Endothelial cell of umbilical vein (primary cell): ENCODE data around the gene INSC. TPM values are rescaled to one million over a fixed set of nuclear protein-coding genes. Genes with fewer than 3 reads are reported as not detected.

Source experiments
- BruUV-seq: library from RNA; stranded (reverse); fragments of 400-500 nt; replicated peaks from 2 replicates; lab custom pipeline; 2021; lab: Mats Ljungman, UMichigan
- CTCF ChIA-PET: fragments of 300-600, 350-600 bp; sonication (Branson Sonifier 250); formaldehyde crosslinking; loops from one replicate; lab custom pipeline; 2021; ENCODE audit warnings: antibody characterized with exemption, inconsistent platforms; lab: Charles Lee
- POLR2A ChIA-PET: fragments of 300-600, 350-600 bp; sonication (Branson Sonifier 250); formaldehyde crosslinking; loops from one replicate; lab custom pipeline; 2021; ENCODE audit warnings: antibody characterized with exemption, inconsistent platforms; lab: Charles Lee
- DNase-seq: peaks from one replicate; pipeline ENCODE4 v3.0.0-alpha.2; 2011; ENCODE audit warnings: low read depth, low spot score
- FAIRE-seq: peaks from 2 replicates; lab custom pipeline; 2011; peaks lifted over from hg19 to GRCh38; lab: Jason Lieb, UNC
- H2AFZ ChIP-seq: 2 replicates; pipeline ENCODE4 v1.6.0; 2012; ENCODE audit warnings: low read depth, low read length, control low read depth, inconsistent platforms
- H3K27ac ChIP-seq: 2 replicates; pipeline ENCODE4 v1.5.1; 2011; ENCODE audit warnings: low read depth, mild to moderate bottlenecking, control low read depth, low read length, moderate library complexity; ENCODE audit not compliant: insufficient read depth
- H3K27me3 ChIP-seq, 2 experiments: 2 replicates each; pipeline versions ENCODE4 v1.6.0 to v1.6.1; 2011; ENCODE audit warnings: low read length in 2 of 2, mixed read lengths in 1 of 2; ENCODE audit not compliant: control insufficient read depth in 2 of 2, insufficient read depth in 2 of 2
- H3K36me3 ChIP-seq, 2 experiments: 2 replicates in 1 of 2; 3 replicates in 1 of 2; pipeline ENCODE4 v1.5.1; 2011; ENCODE audit warnings: low read length in 2 of 2, mild to moderate bottlenecking in 1 of 2, moderate library complexity in 1 of 2; ENCODE audit not compliant: control insufficient read depth in 2 of 2, insufficient read depth in 2 of 2; ENCODE audit errors: extremely low read depth in 1 of 2
- H3K4me1 ChIP-seq: 3 replicates; pipeline ENCODE4 v1.5.1; 2011; ENCODE audit warnings: mild to moderate bottlenecking, low read length; ENCODE audit not compliant: control insufficient read depth, insufficient read depth; ENCODE audit errors: extremely low read depth
- H3K4me2 ChIP-seq: 2 replicates; pipeline ENCODE4 v1.6.1; 2011; ENCODE audit warnings: low read length, control low read depth, mixed read lengths; ENCODE audit not compliant: insufficient read depth
- H3K4me3 ChIP-seq, 3 experiments: fragments of 200-600 bp in 1 of 3; sonication (generic), shearing (Covaris generic) in 1 of 3; replicated peaks in 1 of 3; 2 replicates each; pipeline ENCODE4 v1.5.1; 2011 to 2016; ENCODE audit warnings: control low read depth in 3 of 3, low read length in 3 of 3, mild to moderate bottlenecking in 2 of 3, inconsistent platforms in 1 of 3, low read depth in 1 of 3, moderate library complexity in 1 of 3; ENCODE audit not compliant: insufficient read depth in 1 of 3
- H3K79me2 ChIP-seq: 2 replicates; pipeline ENCODE4 v1.6.0; 2012; ENCODE audit warnings: low read length, inconsistent platforms; ENCODE audit not compliant: control insufficient read depth, insufficient read depth
- H3K9ac ChIP-seq: replicated peaks from 2 replicates; pipeline ENCODE3; 2011; ENCODE audit warnings: low read length, control low read depth; ENCODE audit not compliant: insufficient read depth; ENCODE audit errors: extremely low read depth
- H3K9me1 ChIP-seq: replicated peaks from 3 replicates; pipeline ENCODE4 v1.6.0; 2011; ENCODE audit warnings: mild to moderate bottlenecking, low read length; ENCODE audit not compliant: control insufficient read depth, insufficient read depth; ENCODE audit errors: extremely low read depth
- H3K9me3 ChIP-seq: replicated peaks from 2 replicates; pipeline ENCODE4 v1.5.1; 2012; ENCODE audit warnings: low read length, inconsistent platforms; ENCODE audit not compliant: control insufficient read depth, insufficient read depth
- H4K20me1 ChIP-seq: replicated peaks from 2 replicates; pipeline ENCODE3; 2011; ENCODE audit warnings: mild to moderate bottlenecking, low read length; ENCODE audit not compliant: control insufficient read depth, insufficient read depth; ENCODE audit errors: extremely low read depth
- CTCF ChIP-seq, 2 donors: IDR thresholded peaks; 1 replicate in 1 of 2; 2 replicates in 1 of 2; pipeline ENCODE4 v1.5.1; 2011; ENCODE audit warnings: low read length in 2 of 2, mild to moderate bottlenecking in 2 of 2, moderate library complexity in 2 of 2, control low read depth in 1 of 2, inconsistent platforms in 1 of 2, low read depth in 1 of 2; ENCODE audit not compliant: insufficient read depth in 1 of 2; ENCODE audit errors: extremely low read depth in 1 of 2
- FOS ChIP-seq: IDR thresholded peaks from 2 replicates; pipeline ENCODE4 v1.6.1; 2011; ENCODE audit warnings: mild to moderate bottlenecking, low read length, moderate library complexity, borderline replicate concordance; ENCODE audit not compliant: insufficient read depth
- GATA2 ChIP-seq: IDR thresholded peaks from 2 replicates; pipeline ENCODE4 v1.7.0; 2011; ENCODE audit warnings: low read depth, mild to moderate bottlenecking, moderate library complexity, mixed read lengths, low read length; ENCODE audit not compliant: insufficient read length, insufficient read depth
- JUN ChIP-seq: IDR thresholded peaks from 2 replicates; pipeline ENCODE4 v1.6.1; 2011; ENCODE audit warnings: borderline replicate concordance, low read depth; ENCODE audit not compliant: insufficient read length, insufficient read depth
- POLR2A ChIP-seq: IDR thresholded peaks from 2 replicates; pipeline ENCODE4 v1.6.1; 2012; ENCODE audit warnings: low read depth, mild to moderate bottlenecking, control low read depth, low read length
- POLR2AphosphoS5 ChIP-seq: IDR thresholded peaks from 2 replicates; pipeline ENCODE4 v1.6.1; 2012; ENCODE audit warnings: low read depth, mild to moderate bottlenecking, control low read depth, low read length, moderate library complexity; ENCODE audit not compliant: insufficient read depth
- dilution Hi-C: fragments of 300-500 bp; cut with MboI; formaldehyde crosslinking; loops from one replicate; pipeline ENCODE4 v1.15.0; 2019; ENCODE audit warnings: low sequenced_read_pairs; ENCODE audit not compliant: extremely low pct_ligation_motif_present
- intact Hi-C: fragments of 100-400 bp; cut with micrococcal nuclease; formaldehyde crosslinking; loops from one replicate; pipeline ENCODE4 v1.10.0; 2022
- polyA plus RNA-seq, 4 experiments: library from polyadenylated mRNA; depleted of rRNA in 3 of 4; stranded (reverse) in 3 of 4; unstranded in 1 of 4; fragments of >200 nt; gene quantifications; 2 replicates each; pipeline versions ENCODE4 v1.2.1 to v1.2.3, GENCODE V29; 2011 to 2012; ENCODE audit warnings: missing spikeins in 1 of 4
- total RNA-seq: library from RNA; stranded (reverse); gene quantifications from 2 replicates; pipeline ENCODE4 v1.2.3, GENCODE V29; 2021
- TF ChIP-seq, protein P1 (sequence below): IDR thresholded peaks from 2 replicates; pipeline ENCODE4 v1.6.1; 2011; ENCODE audit not compliant: insufficient read depth, insufficient read length

INSC gene
- total and polyA plus RNA-seq, 2 donors (not counting 3 experiments of a cell fraction or from before 2014, with no cell fraction given) = not detected

DNA sequence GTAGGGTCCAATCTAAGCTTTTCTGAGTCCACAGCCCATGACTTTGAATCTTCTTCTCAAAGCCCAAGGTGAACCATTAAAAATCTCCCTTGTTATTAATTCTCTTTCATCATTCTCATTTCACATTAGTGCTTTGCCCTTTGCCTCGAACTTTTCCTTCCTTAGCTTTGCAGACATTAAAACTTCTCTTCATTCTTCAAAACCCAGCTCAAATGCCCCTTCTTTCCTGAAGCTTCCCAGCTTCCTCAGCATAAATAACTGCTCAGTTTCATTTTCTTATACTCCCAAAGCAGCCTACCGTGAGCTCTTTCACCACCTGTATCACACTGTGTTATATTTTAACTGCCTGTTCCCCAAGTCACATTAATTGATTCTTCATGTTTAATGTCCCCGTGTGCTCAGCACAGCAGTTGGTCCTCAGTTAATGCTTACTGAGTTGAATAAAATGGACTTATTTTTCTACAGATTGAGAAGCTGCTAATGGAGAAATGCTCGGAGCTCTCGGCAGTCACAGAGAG, 62.0 kb downstream of the INSC start:
- H3K4me2 ChIP-seq = no peak overlapping the region
- no peaks in the 10 kb centered on the region for H4K20me1 ChIP-seq
- no peaks in the 10 kb centered on the region for H3K27me3 ChIP-seq
- no peak overlapping the region for H3K27ac ChIP-seq
- H3K4me1 ChIP-seq = no peaks in the 10 kb centered on the region
- no peaks in the 10 kb centered on the region for H3K79me2 ChIP-seq
- no peak overlapping the region for H3K4me3 ChIP-seq
- dilution Hi-C loops = no loop called here
- H3K36me3 ChIP-seq = no peaks in the 10 kb centered on the region
- intact Hi-C loops = no loop called here
- ChIA-PET CTCF (no interaction called here), POLR2A (no interaction called here)
- H3K9ac ChIP-seq = no peak overlapping the region
- DNase-seq (no peak), FAIRE-seq (no peak)
- no peaks in the 10 kb centered on the region for H3K9me3 ChIP-seq
- TF ChIP-seq POLR2AphosphoS5 = no peak
- no peak for TF ChIP-seq CTCF (IDR thresholded peaks at IDR 0.05; ENCODE audit: extremely low read depth in 1 of 2, insufficient read depth in 1 of 2, low read depth in 1 of 2, low read length in 2 of 2)
- no peak for TF ChIP-seq FOS
- TF ChIP-seq, protein P1, sequence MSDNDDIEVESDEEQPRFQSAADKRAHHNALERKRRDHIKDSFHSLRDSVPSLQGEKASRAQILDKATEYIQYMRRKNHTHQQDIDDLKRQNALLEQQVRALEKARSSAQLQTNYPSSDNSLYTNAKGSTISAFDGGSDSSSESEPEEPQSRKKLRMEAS = no peak
- TF ChIP-seq JUN = no peak
- no peak for TF ChIP-seq POLR2A
- no peaks in the 10 kb centered on the region for H3K9me1 ChIP-seq
- H2AFZ ChIP-seq = no peak overlapping the region
- no TSS peak for BruUV-seq

- dilution Hi-C loops (no loop called here), intact Hi-C loops (no loop called here)
- Histone ChIP-seq H4K20me1 (no peaks in the 10 kb centered on the region), H3K9me1 (no peaks in the 10 kb centered on the region), H3K9ac (no peak overlapping the region), H3K27ac (no peak overlapping the region), H3K27me3 (no peaks in the 10 kb centered on the region), H3K36me3 (no peaks in the 10 kb centered on the region), H2AFZ (no peak overlapping the region), H3K4me3 (no peak overlapping the region), H3K4me1 (no peaks in the 10 kb centered on the region), H3K9me3 (no peaks in the 10 kb centered on the region), H3K4me2 (no peak overlapping the region), H3K79me2 (no peaks in the 10 kb centered on the region)
- FAIRE-seq (no peak), DNase-seq (no peak)
- BruUV-seq = no TSS peak
- TF ChIP-seq GATA2 = no peak
- TF ChIP-seq JUN = no peak
- TF ChIP-seq, protein P1 = no peak
- CTCF ChIA-PET = no interaction called here
- POLR2A ChIA-PET = no interaction called here
These were observed 62.8 kb downstream of the INSC start for GRCh38 chr11:15177491-15177890.
